ENCODE data around the gene POLR3C. TPM values are rescaled to one million over a fixed set of nuclear protein-coding genes. Genes with fewer than 3 reads are reported as not detected.

Gene POLR3C
- total RNA-seq, 1 experiment from 2014 or later = 24.9 TPM

DNA sequence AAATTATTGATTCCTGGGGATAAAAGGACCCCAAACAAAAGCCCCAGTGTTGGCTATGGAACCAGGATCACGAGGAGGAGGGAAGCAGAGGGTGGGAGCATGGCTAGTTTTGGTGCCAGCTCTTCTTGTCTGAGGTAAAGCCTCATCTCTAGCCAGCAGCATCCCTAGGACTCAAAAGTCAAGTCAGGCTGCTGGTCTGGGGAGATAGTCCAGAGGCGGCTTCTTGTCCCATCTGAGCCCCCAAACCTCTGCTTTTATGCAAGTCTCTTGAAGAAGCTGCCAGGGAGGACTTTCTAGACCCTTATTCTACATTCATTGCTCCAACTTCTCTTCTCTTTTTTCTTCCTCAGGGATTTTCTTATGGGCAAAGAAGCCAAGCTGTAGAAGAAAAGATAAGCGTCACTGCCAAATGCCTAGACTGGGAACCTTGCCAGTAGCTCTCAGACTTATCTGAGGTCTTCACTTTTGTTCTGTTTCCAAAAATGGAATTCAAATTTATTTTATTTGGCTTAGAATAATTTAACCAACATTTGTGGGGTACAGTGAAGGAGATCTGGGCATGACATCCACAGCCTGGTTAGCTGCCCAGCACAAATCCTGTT is 68.6 kb downstream of the POLR3C start (continued):
- TF ChIP-seq TP53 (CRISPR knock-in tag; IDR thresholded peaks at IDR 0.05) (no peak), HMGA2 (CRISPR knock-in tag; IDR thresholded peaks at IDR 0.05) (no peak), FOXP1 (CRISPR knock-in tag; IDR thresholded peaks at IDR 0.05; ENCODE audit: borderline replicate concordance) (no peak), CREM (CRISPR knock-in tag; IDR thresholded peaks at IDR 0.05) (no peak), EMX1 (CRISPR knock-in tag; IDR thresholded peaks at IDR 0.05) (no peak), TCF7 (CRISPR knock-in tag; IDR thresholded peaks at IDR 0.05; ENCODE audit: low read depth) (no peak), FOXK1 (CRISPR knock-in tag; IDR thresholded peaks at IDR 0.05) (no peak), MYBL2 (CRISPR knock-in tag; IDR thresholded peaks at IDR 0.05) (no peak)
- TF ChIP-seq, protein P1, sequence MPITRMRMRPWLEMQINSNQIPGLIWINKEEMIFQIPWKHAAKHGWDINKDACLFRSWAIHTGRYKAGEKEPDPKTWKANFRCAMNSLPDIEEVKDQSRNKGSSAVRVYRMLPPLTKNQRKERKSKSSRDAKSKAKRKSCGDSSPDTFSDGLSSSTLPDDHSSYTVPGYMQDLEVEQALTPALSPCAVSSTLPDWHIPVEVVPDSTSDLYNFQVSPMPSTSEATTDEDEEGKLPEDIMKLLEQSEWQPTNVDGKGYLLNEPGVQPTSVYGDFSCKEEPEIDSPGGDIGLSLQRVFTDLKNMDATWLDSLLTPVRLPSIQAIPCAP (CRISPR knock-in tag; IDR thresholded peaks at IDR 0.05) = no peak
- TF ChIP-seq, protein P2, sequence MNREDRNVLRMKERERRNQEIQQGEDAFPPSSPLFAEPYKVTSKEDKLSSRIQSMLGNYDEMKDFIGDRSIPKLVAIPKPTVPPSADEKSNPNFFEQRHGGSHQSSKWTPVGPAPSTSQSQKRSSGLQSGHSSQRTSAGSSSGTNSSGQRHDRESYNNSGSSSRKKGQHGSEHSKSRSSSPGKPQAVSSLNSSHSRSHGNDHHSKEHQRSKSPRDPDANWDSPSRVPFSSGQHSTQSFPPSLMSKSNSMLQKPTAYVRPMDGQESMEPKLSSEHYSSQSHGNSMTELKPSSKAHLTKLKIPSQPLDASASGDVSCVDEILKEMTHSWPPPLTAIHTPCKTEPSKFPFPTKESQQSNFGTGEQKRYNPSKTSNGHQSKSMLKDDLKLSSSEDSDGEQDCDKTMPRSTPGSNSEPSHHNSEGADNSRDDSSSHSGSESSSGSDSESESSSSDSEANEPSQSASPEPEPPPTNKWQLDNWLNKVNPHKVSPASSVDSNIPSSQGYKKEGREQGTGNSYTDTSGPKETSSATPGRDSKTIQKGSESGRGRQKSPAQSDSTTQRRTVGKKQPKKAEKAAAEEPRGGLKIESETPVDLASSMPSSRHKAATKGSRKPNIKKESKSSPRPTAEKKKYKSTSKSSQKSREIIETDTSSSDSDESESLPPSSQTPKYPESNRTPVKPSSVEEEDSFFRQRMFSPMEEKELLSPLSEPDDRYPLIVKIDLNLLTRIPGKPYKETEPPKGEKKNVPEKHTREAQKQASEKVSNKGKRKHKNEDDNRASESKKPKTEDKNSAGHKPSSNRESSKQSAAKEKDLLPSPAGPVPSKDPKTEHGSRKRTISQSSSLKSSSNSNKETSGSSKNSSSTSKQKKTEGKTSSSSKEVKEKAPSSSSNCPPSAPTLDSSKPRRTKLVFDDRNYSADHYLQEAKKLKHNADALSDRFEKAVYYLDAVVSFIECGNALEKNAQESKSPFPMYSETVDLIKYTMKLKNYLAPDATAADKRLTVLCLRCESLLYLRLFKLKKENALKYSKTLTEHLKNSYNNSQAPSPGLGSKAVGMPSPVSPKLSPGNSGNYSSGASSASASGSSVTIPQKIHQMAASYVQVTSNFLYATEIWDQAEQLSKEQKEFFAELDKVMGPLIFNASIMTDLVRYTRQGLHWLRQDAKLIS (CRISPR knock-in tag; IDR thresholded peaks at IDR 0.05; ENCODE audit: borderline replicate concordance) = no peak
- TF ChIP-seq, protein P3, sequence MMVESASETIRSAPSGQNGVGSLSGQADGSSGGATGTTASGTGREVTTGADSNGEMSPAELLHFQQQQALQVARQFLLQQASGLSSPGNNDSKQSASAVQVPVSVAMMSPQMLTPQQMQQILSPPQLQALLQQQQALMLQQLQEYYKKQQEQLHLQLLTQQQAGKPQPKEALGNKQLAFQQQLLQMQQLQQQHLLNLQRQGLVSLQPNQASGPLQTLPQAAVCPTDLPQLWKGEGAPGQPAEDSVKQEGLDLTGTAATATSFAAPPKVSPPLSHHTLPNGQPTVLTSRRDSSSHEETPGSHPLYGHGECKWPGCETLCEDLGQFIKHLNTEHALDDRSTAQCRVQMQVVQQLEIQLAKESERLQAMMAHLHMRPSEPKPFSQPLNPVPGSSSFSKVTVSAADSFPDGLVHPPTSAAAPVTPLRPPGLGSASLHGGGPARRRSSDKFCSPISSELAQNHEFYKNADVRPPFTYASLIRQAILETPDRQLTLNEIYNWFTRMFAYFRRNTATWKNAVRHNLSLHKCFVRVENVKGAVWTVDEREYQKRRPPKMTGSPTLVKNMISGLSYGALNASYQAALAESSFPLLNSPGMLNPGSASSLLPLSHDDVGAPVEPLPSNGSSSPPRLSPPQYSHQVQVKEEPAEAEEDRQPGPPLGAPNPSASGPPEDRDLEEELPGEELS (CRISPR knock-in tag; IDR thresholded peaks at IDR 0.05) = no peak

DNA sequence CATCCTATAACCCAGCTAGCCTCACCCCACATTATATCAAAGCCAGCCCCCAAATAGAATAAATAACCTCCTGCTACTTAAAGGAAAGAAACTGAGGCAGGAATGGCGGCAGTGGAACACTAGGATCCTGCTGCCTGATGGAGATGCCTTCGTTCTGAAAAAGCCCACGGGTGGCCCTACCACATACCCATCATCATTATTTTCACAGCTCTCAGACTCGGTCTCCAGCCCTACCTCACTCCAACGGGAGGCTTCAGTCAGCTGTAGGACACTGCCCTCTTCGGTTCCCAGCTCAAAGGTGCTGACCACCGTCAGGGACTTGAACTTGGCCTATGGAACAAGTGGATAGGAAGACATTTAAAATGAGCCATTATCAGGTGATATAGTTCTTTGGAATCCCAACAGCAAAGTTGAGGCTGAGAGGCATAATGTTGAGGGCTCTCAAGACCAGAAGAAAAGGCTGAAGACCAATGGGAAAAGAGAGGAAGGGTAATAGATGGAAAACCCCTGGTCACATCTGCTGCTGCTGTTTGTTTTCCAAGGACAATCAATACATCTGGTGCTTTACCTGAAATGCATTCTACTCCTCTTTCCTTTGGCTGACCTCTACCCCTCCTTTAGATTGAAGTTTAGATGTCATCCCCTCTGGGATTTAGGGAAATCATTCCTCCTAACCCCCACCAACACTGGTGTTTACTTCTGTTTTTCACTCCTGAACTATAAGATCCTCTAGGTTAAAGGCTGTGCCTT is 69.5 kb downstream of the POLR3C start:
- CTCF ChIA-PET = interaction anchor here (1.6 to 3.7 kb wide), 6 partner anchors 15 to 85 kb away, joined by 3 to 93 read pairs (median 54); partner anchors contain the start of genes ITGA10, NUDT17 and PIAS3

More for the DNA sequence above, 69.5 kb downstream of the POLR3C start:
- Mint-ChIP-seq H3K4me3 (no peak overlapping the region), H3K9me3 (no peaks in the 10 kb centered on the region), H3K36me3 (no peaks in the 10 kb centered on the region), H3K27me3 (ENCODE audit: low read depth) (peaks cover 17% of the 10 kb centered on the region), H3K4me1 (peaks cover 14% of the 10 kb centered on the region), H3K27ac (no peak overlapping the region)
- no peak for TF ChIP-seq FOXK1 (CRISPR knock-in tag; IDR thresholded peaks at IDR 0.05)
- TF ChIP-seq ESRRA (CRISPR knock-in tag; IDR thresholded peaks at IDR 0.05; ENCODE audit: borderline replicate concordance) = no peak
- no peak for TF ChIP-seq RORB (CRISPR knock-in tag; IDR thresholded peaks at IDR 0.05)
- TF ChIP-seq, protein P4, sequence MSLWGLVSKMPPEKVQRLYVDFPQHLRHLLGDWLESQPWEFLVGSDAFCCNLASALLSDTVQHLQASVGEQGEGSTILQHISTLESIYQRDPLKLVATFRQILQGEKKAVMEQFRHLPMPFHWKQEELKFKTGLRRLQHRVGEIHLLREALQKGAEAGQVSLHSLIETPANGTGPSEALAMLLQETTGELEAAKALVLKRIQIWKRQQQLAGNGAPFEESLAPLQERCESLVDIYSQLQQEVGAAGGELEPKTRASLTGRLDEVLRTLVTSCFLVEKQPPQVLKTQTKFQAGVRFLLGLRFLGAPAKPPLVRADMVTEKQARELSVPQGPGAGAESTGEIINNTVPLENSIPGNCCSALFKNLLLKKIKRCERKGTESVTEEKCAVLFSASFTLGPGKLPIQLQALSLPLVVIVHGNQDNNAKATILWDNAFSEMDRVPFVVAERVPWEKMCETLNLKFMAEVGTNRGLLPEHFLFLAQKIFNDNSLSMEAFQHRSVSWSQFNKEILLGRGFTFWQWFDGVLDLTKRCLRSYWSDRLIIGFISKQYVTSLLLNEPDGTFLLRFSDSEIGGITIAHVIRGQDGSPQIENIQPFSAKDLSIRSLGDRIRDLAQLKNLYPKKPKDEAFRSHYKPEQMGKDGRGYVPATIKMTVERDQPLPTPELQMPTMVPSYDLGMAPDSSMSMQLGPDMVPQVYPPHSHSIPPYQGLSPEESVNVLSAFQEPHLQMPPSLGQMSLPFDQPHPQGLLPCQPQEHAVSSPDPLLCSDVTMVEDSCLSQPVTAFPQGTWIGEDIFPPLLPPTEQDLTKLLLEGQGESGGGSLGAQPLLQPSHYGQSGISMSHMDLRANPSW (CRISPR knock-in tag; conservative IDR thresholded peaks at IDR 0.05; ENCODE audit: low read depth) = no peak
- TF ChIP-seq MXD4 (CRISPR knock-in tag; IDR thresholded peaks at IDR 0.05; ENCODE audit: borderline replicate concordance) = no peak
- TF ChIP-seq ZNF121 (CRISPR knock-in tag; IDR thresholded peaks at IDR 0.05) = no peak
- TF ChIP-seq KAT7 (CRISPR knock-in tag; IDR thresholded peaks at IDR 0.05; ENCODE audit: borderline replicate concordance) = no peak
- TF ChIP-seq, protein P5, sequence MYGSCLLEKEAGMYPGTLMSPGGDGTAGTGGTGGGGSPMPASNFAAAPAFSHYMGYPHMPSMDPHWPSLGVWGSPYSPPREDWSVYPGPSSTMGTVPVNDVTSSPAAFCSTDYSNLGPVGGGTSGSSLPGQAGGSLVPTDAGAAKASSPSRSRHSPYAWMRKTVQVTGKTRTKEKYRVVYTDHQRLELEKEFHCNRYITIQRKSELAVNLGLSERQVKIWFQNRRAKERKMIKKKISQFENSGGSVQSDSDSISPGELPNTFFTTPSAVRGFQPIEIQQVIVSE (CRISPR knock-in tag; IDR thresholded peaks at IDR 0.05; ENCODE audit: borderline replicate concordance) = no peak
- POLR2A ChIA-PET = no interaction called here
- DNase-seq (ENCODE audit: low spot score) (no peak), ATAC-seq (no peak)
